GM18508 (cell line): Measurements from ENCODE around the gene RBBP8.
"Not testable (repeated sequence)": the region's sequence is repeated elsewhere in the genome, so short reads cannot be mapped to it uniquely, and the experiment has no call there.

Experiments
- ATAC-seq: cut with Tn5 transposase; IDR thresholded peaks from one replicate; pipeline ENCODE4 v1.9.1; 2021; ENCODE audit warnings: moderate number of reproducible peaks; ENCODE audit not compliant: insufficient read depth, unreplicated experiment

Gene RBBP8

DNA sequence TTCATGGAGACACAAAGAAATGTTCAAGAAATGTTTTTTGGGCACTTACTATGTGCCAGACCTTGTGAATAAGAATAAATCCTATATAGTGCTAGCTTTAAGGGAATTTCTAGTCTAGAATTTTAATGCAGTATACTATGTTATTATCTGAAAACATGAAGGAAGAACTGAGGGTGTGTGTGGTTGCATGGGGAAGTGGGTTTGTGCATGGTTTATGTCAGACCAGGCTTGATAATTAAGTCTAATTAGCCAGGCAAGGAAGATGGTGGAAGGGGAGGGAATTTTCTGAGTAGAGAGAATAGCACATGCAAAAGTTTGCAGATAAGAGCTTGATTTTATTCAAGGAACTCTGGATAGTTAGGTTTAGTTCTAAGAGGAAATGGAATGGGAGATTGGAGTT lies 6.5 kb downstream of the RBBP8 start:
- ATAC-seq = no peak

DNA sequence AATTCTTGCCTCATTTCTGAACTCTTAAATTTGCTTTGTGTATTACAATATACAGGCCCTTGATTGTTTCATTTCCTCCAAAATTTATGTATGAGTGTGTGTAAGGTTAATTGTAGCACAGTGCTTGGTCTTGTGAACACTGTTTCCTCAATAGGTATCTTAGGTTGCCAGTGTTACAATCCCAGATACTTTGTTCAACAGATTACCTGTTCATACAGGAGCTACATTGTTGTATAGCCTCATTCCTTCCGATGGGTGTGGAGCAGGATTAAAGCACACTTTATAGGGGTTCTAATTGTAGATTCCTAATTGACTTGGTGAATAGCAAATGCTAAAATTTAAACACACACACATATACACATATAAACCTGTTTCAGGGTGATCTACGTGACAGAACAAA lies 10.7 kb downstream of the RBBP8 start:
- no peak for ATAC-seq

DNA sequence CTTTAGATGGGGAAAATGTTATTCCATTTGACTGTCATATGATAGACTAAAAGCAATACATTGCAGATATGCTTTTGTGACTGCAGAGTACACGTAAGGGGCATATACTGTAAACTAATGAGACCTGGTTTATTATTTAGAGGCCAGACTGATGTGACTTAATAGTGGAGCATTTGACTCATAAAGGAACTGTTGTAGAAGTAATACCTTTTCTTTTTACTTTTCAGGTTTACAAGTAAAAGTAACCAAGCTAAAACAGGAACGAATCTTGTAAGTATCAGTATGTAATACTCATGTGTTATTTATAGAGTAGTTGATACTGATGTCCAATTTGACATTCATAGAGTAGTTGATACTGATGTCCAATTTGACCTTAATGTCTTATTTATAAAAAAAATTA lies 13.1 kb downstream of the RBBP8 start:
- peak; percentile 55 for ATAC-seq

- ATAC-seq = no peak
Observed at GRCh38 chr18:22946846-22947245, 13.7 kb downstream of the RBBP8 start.

GRCh38 chr18:22951823-22952222 lies 18.7 kb downstream of the RBBP8 start:
- no peak for ATAC-seq

- ATAC-seq = no peak
Observed at GRCh38 chr18:22952525-22952924, 19.4 kb downstream of the RBBP8 start.

DNA sequence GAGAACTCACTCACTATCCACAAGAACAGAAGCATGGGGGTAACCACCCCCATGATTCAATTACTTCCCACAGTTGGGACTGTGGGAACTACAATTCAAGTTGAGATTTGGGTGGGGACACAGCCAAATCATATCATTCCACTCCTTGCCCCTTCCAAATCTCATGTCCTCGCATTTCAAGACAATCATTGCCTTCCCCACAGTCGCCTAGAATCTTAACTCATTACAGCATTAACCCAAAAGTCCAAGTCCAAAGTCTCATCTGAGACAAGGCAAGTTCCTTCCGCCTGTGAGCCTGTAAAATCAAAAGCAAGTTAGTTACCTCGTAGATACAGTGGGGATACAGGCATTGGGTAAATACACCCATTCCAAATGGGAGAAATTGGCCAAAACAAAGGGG lies 20.9 kb downstream of the RBBP8 start:
- not testable (repeated sequence) for ATAC-seq

GRCh38 chr18:22956226-22956625 lies 23.1 kb downstream of the RBBP8 start:
- ATAC-seq = no peak

DNA sequence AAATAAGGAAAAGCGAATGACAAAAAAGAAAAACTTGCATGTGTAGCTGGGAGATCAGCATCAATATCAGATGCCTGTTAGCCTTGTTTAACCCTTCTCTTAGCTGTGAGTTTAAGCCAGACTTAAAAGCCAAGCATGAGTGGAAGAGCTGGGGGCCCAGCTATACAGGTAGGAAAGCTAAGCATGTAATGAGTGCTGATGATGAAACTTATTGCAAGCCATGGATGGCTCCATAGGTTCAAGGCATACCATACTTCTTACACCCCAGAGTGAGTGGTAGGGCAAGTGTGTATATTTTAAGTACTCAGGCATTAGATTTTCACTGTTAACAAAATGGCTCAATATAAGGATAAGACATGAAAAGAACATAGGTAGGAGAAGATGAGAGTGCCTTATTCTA lies 28.0 kb downstream of the RBBP8 start:
- ATAC-seq = no peak

- no peak for ATAC-seq
Observed at GRCh38 chr18:22962004-22962403, 28.9 kb downstream of the RBBP8 start.

DNA sequence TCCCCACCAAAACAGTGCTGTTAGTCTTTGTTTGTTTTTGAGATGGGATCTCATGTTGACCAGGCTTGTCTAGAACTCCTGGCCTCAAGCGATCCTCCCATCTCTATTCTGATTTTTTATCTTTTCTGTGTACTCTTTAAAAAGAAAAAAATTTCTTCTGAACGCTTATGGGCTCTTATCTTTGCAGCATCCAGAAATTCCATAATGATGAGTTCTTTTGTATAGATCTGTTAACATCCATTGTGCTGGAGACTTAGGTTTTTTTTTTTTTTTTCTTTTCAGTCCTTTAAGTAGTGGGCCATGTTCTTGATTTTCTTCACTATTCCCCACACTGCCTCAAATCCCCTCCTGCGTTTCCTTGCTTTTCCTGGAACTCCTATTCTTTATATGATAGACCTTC lies 31.0 kb downstream of the RBBP8 start:
- no peak for ATAC-seq

GRCh38 chr18:22964722-22965121 lies 31.6 kb downstream of the RBBP8 start:
- no peak for ATAC-seq

DNA sequence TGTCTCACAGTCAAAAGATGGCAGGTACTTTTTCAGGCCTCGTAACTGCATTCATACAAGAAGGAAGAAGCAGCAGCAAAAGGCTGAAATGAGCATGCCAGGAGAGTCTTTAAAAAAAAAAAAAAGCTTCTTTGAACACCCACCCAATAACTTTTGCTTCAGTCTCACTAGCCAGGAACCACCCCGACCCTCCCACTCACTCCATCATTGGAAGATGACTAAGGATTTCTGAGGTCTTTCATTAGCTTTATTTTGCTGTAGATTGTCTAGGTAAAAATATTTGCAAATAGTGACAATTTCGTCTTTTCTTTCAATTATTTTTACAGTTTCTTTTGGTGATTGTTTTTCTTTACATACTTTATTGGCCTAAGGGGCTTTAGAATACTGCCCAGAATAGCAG lies 37.9 kb downstream of the RBBP8 start:
- ATAC-seq = no peak

DNA sequence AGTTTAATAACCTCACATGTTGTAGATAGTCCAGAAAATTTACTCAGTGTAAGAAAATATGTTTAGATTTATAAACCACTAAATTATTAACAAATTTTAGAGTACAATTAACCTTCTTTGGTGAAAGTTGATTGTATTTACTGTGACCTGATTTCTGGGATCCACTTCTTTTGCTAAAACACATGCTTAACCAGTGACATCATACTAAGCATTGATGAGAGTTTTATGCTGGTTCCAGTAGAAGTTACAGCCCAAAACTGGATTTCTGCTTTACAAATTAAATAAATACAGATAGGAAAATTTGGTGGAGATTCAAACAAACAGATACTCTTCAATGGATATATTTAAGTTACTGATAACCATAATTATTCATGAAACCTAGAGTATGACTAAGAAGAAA lies 40.9 kb downstream of the RBBP8 start:
- no peak for ATAC-seq

DNA sequence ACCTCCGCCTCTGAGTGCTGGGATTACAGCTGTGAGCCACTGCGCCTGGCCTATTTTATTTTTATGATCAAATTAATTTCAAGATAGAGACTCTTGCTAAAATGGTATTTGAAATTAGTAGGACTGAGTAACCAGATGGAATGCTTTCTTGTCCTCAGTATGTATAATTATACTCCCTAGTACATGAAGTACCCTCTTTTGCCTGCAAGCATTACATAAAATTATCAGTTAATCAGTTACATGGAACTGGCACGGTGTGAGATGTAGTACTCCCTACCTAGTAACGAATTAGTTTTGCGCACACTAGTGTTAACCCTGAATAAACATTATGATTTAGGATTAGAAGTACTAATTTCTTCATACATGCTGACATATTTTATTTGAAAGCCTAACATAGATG lies 41.6 kb downstream of the RBBP8 start:
- no peak for ATAC-seq

- ATAC-seq = no peak
Observed at GRCh38 chr18:22975508-22975907, 42.4 kb downstream of the RBBP8 start.

GRCh38 chr18:22977847-22978701 lies 44.9 kb downstream of the RBBP8 start:
- ATAC-seq = no peak

DNA sequence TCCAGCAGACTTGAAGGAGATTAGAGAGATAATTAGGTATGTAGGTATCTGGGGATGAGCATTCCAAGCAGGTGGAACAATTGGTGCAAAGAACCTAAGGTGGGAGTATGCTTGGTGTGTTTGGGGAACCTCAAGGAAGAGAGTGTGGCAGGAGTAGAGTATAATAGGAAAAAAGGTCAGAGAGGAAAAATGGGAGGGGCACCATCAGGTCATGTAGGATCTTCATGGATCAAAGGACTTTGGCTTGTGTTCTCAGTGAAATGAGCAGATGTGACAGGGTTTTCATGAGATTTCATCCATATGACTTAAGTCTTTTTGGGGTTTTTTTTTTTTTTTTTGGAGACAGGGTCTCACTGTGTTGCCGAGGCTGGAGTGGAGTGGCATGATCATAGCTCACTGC lies 47.3 kb downstream of the RBBP8 start:
- ATAC-seq = no peak

GRCh38 chr18:22981274-22982133 lies 48.4 kb downstream of the RBBP8 start:
- ATAC-seq = no peak

GRCh38 chr18:22983175-22983574 lies 50.0 kb downstream of the RBBP8 start:
- ATAC-seq = no peak

GRCh38 chr18:22985250-22985649 lies 52.1 kb downstream of the RBBP8 start:
- no peak for ATAC-seq
